ENCODE data around the gene EML1.
"Not testable (repeated sequence)": the region's sequence is repeated elsewhere in the genome, so short reads cannot be mapped to it uniquely, and the experiment has no call there.

EML1 gene

GRCh38 chr14:99943620-99944019 lies 150.4 kb downstream of the EML1 start:
- DNase-seq, result no peak

GRCh38 chr14:99944241-99944651 lies 151.0 kb downstream of the EML1 start:
- DNase-seq, result no peak

- no peak for DNase-seq
Measured at GRCh38 chr14:99945732-99946651, 152.8 kb downstream of the EML1 start.

- DNase-seq, result peak; percentile 27
Measured at GRCh38 chr14:99946652-99947489, 153.7 kb downstream of the EML1 start.

GRCh38 chr14:99947695-99948094 lies 154.5 kb downstream of the EML1 start:
- no peak for DNase-seq

GRCh38 chr14:99949011-99949732 lies 156.0 kb downstream of the EML1 start:
- not testable (repeated sequence) for DNase-seq

GRCh38 chr14:99950181-99950580 lies 157.0 kb downstream of the EML1 start:
- DNase-seq, result no peak

GRCh38 chr14:99951085-99951484 lies 157.9 kb downstream of the EML1 start:
- DNase-seq, result peak; percentile 60

GRCh38 chr14:99952039-99952438 lies 158.8 kb downstream of the EML1 start:
- no peak for DNase-seq

- no peak for DNase-seq
Measured at GRCh38 chr14:99952453-99952852, 159.2 kb downstream of the EML1 start.

- no peak for DNase-seq
Measured at GRCh38 chr14:99955826-99956455, 162.7 kb downstream of the EML1 start.

- DNase-seq, result no peak
Measured at GRCh38 chr14:99958380-99958779, 165.2 kb downstream of the EML1 start.

- DNase-seq, result no peak
Measured at GRCh38 chr14:99961826-99962518, 168.8 kb downstream of the EML1 start.

- DNase-seq, result no peak
Measured at GRCh38 chr14:99964979-99965378, 171.8 kb downstream of the EML1 start.

- no peak for DNase-seq
Measured at GRCh38 chr14:99966037-99966835, 173.0 kb downstream of the EML1 start.

GRCh38 chr14:99966912-99967311 lies 173.7 kb downstream of the EML1 start:
- DNase-seq, result no peak

GRCh38 chr14:99968191-99968920 lies 175.1 kb downstream of the EML1 start:
- no peak for DNase-seq

- no peak for DNase-seq
Measured at GRCh38 chr14:99968941-99969340, 175.7 kb downstream of the EML1 start.

- no peak for DNase-seq
Measured at GRCh38 chr14:99969673-99970322, 176.6 kb downstream of the EML1 start.

All from DMS79 treated with DMSO at 0.1 percent for 48 hours (cell line).